HG03103 (cell line): ENCODE results near the gene RPTN.

Source experiments
- ATAC-seq: cut with Tn5 transposase; IDR thresholded peaks from one replicate; pipeline ENCODE4 v1.9.1; 2021; ENCODE audit warnings: low read depth; ENCODE audit not compliant: unreplicated experiment

The RPTN gene, protein sequence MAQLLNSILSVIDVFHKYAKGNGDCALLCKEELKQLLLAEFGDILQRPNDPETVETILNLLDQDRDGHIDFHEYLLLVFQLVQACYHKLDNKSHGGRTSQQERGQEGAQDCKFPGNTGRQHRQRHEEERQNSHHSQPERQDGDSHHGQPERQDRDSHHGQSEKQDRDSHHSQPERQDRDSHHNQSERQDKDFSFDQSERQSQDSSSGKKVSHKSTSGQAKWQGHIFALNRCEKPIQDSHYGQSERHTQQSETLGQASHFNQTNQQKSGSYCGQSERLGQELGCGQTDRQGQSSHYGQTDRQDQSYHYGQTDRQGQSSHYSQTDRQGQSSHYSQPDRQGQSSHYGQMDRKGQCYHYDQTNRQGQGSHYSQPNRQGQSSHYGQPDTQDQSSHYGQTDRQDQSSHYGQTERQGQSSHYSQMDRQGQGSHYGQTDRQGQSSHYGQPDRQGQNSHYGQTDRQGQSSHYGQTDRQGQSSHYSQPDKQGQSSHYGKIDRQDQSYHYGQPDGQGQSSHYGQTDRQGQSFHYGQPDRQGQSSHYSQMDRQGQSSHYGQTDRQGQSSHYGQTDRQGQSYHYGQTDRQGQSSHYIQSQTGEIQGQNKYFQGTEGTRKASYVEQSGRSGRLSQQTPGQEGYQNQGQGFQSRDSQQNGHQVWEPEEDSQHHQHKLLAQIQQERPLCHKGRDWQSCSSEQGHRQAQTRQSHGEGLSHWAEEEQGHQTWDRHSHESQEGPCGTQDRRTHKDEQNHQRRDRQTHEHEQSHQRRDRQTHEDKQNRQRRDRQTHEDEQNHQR

DNA sequence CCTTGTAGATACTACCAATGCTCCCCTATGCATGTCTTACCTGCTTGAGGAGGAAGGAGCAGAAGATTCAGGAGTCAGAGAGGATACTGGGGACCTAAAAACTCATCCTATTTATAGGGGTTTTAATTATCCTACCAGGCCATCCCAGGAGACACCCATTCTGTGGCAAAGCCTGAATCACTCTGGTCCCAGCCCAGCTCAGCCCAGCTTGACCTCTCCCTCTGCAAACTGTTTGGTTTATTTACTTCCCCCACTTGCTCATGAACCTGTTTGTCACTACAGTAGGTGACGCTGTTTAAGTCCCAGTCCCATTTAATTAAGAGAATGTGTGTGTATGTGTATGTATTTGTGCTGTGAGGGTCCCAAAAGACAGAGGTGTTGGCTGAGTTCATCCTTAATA lies at the start of gene RPTN:
RPTN (minus strand) TSS at position 85 of the 400 bp plus-strand sequence. CDS start 1,339 bp downstream, outside the sequence.
- no peak for ATAC-seq

DNA sequence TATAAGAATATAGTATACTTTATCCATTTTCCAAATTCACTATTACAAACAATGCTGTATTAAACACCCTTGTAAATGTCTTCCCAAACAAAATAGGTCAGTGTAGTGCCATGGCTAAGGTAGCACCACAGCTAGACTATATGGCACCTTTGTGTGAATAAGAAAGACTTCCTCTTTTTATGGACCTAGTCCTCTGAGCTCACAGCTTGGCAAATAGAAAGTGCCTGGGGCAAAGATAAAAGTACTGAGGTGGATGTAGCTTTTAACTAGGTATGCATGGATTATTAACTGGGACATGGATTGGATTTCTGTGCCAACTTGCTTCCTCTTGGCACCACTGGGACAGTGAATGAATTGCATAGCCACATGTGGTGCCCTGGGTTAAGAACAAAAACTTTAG lies 40.0 kb upstream of the RPTN start:
- ATAC-seq, result no peak

DNA sequence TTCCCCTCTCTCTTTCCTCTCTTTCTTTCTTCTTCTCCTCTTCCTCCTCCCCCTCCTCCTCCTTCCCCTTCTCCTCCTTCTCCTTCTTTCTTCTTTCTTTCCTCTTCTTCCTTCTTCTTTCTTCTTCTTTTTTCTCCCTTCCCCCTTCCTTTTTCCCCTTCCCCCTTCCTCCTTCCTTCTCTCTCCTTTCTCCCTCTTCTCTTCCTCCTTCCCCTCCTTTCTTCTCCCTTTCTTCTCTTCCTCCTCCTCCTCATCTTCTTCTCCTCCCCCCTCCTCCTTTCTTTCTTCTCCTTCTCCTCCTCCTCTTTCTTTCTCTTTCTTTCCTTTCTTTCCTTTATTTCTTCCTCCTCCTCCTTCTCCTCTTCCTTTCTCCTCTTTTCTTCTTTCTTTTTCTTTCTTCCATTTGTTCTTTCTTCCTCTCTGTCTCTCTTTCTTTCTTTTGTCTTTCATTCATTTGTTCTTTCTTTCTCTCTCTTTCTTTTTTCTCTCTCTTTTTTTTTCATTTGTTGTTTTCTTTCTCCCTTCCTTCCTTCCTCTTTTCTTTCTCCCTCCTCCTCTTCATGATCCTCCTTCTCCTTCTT lies 38.4 kb upstream of the RPTN start:
- no peak for ATAC-seq

DNA sequence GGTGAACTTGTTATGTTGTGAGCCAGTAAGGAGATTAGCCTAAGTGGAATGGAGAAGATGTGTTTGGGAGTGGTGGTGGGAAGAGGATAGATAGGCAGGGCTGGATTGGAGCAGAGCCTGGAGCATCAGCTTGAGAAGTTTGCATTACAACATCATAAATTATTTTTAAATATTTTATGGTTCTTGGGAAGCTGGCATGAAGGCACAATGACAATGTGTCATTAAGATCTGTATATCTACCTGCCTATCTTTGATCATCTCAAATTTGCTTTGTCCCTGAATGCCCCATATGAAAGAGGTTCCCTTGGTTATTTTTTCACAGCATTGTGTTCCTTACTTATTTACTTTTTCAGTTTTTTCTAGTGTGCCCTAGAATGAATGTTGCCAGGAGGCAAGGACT lies 32.7 kb upstream of the RPTN start:
- no peak for ATAC-seq

DNA sequence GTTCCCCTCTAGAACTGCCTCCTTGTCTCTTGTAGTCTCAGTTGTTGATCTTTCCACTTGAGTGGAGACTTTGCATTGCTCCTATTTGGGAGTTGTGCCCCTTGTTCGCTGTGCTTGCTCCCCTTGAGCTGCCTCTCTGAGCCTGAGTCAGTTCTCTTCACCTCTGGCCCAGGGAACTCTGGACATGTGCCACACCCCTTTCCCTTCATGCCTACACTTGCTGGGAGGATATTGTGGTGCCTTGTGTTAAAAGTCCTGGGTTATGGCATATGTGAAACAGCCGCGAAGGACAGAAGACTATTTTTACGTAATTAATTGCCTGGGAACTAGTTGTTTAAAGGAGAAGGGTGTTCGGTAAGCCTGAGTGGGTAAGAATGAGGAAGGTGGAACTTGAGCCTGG lies 32.2 kb upstream of the RPTN start:
- no peak for ATAC-seq

DNA sequence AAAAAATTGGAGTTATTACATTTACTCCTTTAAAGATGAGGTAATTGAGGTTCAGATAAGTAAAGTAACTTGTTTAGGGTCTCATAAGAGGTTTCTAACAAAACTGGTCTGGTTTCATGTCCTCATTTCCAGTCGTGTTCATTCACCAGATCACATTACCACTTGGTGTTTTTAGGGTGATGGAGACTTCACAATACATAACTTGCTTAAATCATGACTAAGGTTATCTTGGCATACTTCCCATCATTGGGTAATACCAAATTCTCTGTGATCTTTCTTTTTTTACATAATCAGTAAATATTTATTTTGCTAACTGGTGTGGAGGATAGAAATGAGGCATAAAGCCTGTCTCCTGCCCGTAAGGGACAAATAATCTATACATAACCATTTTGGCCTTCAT lies 31.6 kb upstream of the RPTN start:
- no peak for ATAC-seq

DNA sequence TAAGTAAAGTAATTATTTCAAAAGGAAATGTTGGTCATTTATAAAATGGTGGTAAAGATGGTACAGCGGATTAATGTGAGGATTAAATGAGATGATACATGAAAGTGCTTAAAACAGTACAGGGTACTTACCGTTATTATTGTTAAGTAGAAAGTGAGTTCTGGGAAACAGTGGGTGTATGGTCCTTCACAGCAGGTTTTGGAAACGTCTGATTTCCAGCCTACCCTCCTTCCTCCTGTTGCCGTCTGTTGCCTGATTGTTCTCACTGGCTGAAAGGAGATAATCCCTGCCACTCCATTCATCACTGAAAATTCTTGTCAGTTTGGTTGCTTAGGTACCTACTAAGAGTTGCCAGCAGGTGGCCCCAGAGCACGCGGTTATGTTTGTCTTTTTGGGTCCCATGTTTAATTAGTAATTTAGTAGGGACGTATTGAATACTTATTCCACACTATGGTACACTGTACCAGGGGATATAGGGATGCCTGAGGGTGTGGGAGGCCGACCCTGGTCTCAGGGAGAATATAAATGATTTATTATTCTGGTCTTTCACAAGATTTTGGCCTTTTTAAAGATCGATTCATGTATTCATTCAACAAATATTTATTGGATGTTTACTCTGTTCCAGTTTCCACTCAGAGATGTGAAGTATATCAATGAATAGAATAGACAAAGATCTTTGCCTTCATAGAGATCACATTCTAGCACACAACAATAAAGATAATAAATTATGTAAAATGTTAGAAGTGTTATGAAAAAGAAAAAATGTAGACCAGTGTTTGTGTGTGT lies 30.8 kb upstream of the RPTN start:
- peak; percentile 52 for ATAC-seq

DNA sequence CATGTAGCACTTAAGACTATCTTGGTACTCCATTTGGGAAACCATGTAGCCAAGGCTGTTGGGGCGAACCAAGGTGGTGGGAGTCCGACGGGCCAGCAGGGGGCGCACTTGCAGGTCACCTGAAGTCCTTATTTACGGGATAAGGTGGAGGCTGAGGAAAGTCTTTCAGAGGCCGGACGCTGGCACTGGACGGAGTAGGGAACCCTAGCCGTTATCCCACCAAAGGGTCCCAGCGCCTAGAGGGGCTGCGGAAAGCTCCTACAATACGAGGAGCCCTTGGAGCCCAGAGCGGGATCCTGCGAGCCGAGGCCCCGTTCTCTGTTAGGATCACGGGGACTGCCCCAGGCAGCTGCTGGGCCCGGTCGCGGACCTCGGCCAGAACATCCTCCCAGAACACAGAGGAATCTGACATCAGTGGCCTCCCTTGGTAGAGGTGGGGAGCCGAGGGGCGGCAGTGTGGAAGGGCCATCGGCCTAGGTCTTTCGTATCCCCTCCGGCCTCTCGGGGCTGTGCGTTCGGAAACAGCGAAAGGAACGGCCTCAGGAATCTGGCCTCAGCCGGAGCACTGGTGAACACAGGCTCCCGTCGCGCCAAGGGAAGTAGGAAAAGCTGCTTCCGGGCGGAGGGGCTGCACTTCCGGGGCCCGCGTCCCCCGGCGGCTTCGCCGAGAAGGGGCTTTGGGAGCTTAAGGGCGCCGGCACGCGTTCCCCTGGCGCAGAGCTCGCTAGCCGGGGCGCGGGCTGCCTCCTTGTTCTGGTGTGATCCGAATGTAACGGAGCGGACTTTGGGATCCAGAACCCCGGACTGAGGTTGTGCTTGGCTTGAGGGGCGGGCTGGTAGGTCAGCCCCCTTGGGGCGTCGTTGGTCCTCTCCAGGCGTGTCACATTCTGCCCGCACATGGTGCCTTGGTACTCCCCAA lies 29.9 kb upstream of the RPTN start:
- no peak for ATAC-seq

DNA sequence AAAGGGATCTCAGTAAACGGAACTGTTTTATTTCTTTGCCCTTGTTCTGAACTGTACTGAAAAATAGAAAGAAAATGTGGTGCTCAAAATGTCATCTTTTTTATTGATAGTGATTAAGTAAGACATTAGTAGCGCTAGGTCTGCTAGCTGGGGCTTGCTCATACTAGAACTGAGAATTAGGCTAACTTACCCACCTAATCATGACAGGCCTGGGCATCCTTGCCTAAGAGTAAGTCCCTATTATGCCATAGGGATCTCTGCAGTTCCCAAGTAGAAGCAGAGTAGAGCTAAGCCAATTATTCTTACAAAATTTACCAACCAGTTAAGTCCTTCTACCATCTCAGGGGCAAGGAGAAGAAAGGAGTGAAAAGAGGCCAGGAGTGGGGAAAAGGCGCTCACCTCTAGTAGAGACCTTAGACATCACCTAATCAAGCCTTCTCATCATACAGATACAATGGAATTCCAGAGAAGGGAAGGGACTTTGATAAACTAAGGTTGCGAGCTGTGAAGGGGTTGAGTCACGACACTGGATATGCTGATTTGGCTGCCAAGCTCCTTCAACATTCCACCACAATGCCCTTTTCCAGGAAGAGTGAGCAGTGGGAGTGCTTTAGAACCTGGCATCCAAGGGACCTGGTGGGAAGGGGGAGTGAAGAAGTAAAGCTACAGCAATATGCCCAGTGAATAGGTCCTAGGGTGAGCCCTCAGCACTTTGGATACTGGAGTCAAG lies 27.7 kb upstream of the RPTN start:
- ATAC-seq, result no peak

DNA sequence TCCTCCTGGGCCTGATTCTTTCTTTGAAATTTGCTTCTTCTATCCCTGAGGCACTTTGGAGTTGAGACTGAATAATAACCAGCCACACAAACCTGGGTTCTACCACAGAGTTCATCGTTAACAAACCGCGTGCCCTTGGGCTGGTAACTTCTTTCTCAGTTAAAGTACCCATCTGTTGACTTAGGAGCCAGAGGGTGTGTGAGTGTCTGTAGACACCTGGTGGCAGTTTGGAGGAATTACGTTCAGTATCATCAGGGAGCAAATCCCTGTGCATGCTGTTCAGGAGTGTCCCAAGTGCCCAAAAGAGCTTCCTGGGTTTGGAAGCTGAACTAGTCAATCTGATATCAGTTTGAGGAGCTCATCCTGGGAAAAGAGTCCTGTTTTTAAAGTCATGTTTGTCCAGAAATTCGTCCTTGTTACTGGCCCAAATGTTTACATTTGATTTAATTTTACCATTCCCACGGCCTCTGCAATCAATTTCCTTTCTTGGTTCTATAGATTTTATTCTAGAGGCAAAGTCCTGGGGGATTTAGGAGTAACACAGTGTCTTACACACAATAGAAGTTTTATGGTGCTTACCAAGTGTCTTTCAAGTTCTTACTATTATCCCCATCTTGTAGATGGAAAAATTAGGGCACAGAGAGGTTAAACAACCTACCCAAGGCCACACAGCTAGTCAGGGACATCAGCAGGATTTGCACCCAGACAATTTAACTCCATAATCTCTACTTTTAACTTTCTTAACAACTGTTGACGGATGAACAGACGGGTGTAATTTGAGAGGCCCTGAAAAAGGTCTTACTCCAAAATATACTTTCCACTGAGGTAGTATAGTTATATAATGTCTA lies 26.7 kb upstream of the RPTN start:
- ATAC-seq, result no peak

DNA sequence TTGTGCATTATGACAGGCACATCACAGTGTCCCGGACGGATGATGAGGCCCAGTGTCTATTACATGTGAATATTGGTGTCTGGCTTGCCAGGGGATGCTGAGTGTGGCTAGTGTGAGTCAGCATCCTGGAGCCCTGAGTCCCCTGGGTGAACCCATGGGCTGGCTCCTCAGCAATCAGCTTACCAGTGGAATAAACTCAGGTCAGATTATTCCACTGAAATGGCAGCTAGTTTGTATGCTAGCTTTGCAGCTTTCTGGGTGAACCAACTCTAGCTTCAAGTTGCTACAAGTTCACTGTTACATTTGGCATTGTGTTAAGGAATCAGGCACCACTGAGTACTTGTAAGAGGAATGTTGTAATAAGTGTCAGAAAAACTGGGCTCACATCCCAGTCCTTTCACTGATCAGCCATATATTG lies 23.9 kb upstream of the RPTN start:
- no peak for ATAC-seq

DNA sequence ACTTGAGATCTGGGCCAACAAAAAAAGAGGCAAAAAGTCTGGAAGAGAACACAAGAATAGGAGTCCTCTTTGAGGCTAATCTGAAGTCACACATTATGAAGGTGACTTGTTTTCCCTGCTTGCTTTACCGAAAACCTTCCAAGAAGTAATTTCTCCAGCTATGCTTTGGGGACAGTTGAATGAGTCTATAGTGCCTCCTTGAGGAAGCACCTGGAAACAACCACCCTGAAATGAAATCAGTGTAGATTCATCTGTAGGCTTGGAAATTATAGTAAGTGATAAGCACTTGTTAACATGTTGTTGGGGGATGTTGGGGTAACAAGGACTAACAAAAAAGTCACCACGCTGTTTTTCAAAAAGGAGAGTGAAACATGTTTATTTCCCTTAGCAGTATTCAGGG lies 23.4 kb upstream of the RPTN start:
- no peak for ATAC-seq

DNA sequence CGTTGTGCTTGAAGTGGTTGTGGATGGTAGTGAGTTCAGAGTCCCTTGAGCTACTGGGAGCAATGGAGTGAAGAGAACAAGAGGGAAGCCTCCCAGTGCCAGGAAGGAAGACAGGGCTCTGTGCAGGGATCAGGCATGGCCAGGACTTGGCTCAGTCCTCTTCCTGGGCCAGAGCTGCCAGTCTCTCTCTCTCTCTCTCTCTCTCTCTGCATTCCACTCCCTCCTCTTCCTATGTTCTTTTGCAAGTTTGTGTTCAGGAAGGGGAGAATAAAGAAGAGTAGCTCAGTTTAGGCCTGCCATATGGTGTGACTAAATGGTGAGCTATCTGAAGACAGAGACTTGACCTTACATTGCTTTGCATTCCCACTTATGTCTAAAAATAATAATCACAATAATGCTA lies 20.5 kb upstream of the RPTN start:
- no peak for ATAC-seq

DNA sequence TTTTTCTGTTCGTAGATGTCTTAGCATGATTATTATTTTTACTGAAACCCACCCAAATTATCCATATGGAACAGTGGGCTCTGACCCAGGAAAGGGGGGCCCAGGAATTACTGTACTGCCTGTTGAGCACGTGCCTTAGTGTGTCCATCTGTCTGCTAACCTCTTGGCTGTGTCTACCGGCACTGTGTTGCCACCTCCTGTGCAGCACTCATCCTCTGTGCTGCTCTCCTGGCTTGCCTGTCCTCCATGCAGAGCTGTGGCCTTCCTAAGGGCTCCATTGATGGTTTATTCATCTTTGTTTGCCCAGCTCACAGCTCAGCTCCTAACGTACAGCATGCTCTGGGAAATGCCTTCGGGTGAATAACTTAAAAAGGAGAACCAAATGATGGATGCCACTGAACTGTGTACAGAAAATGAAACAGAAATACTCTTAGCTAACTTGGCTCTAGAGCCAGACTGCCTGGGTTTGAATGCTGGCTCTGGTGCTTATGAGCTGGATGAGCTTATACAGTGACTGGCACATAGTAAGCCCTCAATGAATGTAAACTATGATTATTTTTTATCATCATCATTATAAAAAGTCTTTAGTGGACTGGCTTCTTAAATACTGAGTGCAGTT lies 11.4 kb upstream of the RPTN start:
- ATAC-seq, result no peak

DNA sequence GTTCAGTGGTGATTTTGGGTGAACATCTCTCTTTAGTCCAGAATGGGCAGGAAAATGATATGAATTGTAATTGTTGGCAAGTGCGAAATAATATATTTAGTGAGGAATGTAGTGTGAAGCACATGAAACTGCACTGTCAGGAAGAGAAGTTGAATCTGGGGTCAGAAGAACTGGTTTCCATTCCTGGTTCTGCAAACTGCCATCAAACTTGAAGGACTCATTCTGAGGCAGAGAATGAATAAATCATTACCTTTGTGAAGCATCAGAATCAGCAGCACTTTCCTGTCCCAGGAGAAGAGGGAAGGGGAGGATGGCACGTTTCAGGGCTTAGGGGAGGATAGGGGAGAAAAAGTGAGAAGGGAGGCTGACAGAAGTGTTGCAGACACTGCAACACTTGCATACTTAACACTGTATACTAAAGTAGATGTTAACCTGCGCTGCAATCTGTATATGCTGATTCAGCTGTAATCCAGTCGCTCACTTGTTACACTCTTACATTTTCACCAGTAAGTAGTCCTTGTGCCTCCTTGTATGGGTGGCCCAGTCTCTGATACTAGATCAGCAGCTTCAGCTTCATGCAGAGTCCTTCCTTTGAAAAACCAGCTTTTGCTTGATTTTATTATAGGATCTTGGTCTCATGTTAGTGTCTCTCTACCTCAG lies 10.5 kb upstream of the RPTN start:
- ATAC-seq, result no peak

DNA sequence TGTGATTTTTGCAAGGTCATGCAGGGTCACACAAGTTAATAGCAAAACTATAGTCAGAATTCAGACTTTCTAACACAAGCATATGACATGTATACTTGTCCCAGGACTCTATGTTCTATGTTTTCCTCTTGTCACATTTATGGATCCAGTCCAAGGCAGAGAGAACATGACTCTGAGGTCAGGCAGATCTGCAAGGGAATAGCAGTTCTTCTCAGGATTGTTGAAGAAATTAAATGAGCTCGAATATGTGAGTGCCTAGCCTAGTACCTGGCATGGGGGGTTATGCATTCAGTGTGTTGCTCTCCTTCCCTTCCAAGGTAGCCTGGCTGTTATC lies 9.5 kb upstream of the RPTN start:
- ATAC-seq, result no peak

DNA sequence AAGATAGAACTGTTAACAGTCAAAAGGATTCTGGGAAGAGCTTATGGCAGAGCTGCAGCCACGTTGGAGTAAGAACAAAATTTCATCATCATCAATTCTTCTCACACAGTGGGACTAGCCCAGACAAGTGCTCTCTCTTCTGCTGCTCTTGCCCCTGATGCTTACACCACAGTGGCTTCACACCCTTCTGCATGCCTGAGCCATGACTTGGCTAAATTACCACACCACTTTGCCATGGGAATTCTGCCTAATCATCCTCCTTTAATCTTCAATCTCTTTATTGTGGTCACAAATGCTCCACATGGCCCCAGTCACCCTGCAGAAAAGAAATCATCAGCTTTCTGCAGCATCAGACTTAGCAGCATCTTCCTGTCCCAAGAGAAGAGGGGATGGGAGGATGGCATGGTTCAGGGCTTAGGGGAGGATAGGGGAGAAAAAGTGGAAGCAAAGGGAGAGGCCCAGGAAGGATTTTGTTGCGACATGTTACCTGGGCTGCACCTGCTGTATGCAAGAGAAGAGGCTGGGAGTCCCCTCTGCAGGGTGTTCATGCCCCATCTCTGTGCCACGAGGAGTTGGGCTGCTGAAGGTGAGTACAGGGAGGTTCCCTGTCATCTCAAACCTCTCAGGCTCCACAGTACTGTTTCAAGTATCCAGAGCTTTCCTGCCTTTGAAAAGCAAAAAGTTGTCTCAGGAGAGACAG lies 9.0 kb upstream of the RPTN start:
- ATAC-seq, result no peak
